IPS-11a (cell line): ENCODE results near the gene RSPO3.
A peak's percentile ranks its signal among the peaks of the same experiment; 100 is the strongest.
"Not testable (repeated sequence)": the region's sequence is repeated elsewhere in the genome, so short reads cannot be mapped to it uniquely, and the experiment has no call there.

Experiments
- H3K4me3 ChIP-seq: one replicate; pipeline ENCODE4 v1.5.1; 2013; ENCODE audit warnings: low read depth, low read length, control low read depth

RSPO3 gene, protein sequence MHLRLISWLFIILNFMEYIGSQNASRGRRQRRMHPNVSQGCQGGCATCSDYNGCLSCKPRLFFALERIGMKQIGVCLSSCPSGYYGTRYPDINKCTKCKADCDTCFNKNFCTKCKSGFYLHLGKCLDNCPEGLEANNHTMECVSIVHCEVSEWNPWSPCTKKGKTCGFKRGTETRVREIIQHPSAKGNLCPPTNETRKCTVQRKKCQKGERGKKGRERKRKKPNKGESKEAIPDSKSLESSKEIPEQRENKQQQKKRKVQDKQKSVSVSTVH

DNA sequence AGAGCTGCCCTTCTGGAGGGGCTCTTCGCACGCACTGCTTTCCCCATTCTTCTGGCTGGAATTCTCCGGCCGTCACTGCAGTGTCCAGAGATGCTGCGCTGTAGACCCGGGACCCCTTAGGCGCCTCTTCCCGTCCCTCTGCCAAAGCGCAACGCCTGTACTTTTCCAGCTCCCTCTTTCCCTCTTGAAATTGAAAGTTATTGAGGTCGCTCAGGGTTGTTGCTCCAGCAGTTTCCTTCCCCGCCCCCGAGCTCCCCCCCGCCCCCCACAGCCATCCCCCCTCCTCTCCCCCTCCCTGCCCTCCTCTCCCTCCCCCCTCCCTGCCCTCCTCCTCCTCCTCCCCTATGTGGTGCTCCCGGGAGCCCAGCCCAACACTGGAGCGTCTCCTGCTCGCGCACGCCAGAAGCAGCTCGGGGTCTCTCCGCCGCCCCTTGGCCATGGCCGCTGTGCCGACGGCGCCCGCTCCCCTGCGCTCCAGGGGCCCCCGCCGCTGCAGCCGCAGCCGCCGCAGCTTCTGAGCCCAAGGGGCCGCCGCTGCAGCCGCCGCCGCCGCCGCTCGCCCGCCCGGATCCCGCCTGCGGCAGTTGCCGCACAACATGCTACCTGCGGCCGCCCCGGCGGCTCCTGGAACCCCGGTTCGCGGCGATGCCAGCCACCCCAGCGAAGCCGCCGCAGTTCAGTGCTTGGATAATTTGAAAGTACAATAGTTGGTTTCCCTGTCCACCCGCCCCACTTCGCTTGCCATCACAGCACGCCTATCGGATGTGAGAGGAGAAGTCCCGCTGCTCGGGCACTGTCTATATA is at the start of gene RSPO3:
RSPO3 (plus strand) TSS at position 374 of the 804 bp plus-strand sequence. CDS start 522 bp downstream, outside the sequence.
- H3K4me3 ChIP-seq: peak within 1 kb of the TSS; percentile 63

GRCh38 chr6:127069659-127070279 is 48.7 kb upstream of the RSPO3 start:
- no peak overlapping the region for H3K4me3 ChIP-seq

DNA sequence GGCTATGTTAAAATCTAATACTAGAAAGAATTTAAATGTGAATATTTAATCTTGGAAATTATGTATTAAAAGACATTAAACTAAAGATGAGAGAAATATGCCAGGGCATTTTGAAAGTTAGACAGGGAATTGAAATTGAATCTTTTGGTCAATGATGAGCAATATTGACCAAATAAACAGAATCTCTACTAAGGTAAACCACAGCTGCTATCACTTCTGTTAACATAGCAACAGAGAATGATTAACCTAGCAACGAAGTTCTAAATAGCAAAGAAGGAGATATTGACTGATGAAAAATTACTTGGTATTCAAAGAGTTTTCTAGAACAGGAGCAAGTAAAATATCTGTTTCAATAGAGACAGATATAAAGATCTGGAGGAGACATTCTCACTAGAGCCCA is 45.2 kb upstream of the RSPO3 start:
- H3K4me3 ChIP-seq: no peak overlapping the region

- no peak overlapping the region for H3K4me3 ChIP-seq
Measured at GRCh38 chr6:127076466-127076865, 42.0 kb upstream of the RSPO3 start.

DNA sequence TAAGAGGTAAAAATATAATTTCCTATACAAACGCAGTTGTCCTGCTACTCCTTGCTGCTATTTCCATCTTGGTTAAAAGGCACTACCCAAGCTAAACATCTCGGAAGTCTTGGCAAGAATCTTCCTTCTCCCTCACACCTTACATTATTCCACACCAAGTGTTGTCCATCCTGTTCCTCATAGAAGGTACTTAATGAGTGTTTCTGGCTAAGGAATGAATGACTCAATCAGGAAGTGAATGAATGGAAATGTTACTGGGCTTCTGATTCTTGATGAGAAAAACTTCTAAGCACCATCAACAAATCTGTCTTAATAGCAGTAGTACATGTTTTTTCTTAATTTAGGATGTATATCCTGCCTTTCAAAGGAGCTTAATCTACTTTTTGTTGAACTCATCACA is 40.6 kb upstream of the RSPO3 start:
- H3K4me3 ChIP-seq: no peak overlapping the region

- no peak overlapping the region for H3K4me3 ChIP-seq
Measured at GRCh38 chr6:127078669-127079068, 39.8 kb upstream of the RSPO3 start.

GRCh38 chr6:127079681-127080080 is 38.8 kb upstream of the RSPO3 start:
- no peak overlapping the region for H3K4me3 ChIP-seq

DNA sequence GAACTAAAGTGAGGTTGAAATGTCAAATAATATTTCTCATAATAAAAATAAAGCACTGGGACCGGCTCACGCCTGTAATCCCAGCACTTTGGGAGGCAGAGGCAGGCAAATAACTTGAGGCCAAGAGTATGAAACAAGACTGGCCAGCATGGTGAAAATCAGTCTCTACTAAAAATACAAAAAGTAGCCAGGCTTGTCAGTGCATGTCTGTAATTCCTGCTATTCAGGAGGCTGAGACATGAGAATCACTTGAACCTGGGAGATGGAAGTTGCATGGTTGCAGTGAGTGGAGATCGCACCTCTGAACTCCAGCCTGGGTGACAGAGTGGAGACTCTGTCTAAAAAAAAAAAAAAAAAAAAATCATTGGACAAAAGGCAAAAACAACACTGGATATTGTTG is 38.4 kb upstream of the RSPO3 start:
- H3K4me3 ChIP-seq: no peak overlapping the region

- H3K4me3 ChIP-seq: no peak overlapping the region
Measured at GRCh38 chr6:127083231-127083962, 35.1 kb upstream of the RSPO3 start.

GRCh38 chr6:127083963-127084310 is 34.5 kb upstream of the RSPO3 start:
- no peak overlapping the region for H3K4me3 ChIP-seq

- no peak overlapping the region for H3K4me3 ChIP-seq
Measured at GRCh38 chr6:127085181-127085580, 33.3 kb upstream of the RSPO3 start.

DNA sequence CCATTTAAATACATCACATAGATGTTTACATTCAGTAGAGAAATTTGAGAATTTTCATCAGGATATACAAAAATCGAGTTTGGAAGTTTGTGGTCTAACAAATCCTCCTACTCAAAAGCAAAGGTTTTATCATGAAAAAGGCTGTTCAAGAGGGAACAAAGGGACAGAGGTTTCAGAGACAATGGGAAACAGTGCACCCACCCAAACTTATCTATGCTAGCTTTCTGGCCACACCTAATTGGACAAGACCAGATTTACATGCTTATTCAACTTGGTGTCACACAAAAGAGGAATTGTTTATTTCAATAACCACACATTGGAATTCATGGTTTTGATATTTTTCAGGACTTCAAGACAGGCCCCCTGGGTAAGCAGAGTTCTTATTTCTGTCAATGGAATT is 28.4 kb upstream of the RSPO3 start:
- H3K4me3 ChIP-seq: no peak overlapping the region

DNA sequence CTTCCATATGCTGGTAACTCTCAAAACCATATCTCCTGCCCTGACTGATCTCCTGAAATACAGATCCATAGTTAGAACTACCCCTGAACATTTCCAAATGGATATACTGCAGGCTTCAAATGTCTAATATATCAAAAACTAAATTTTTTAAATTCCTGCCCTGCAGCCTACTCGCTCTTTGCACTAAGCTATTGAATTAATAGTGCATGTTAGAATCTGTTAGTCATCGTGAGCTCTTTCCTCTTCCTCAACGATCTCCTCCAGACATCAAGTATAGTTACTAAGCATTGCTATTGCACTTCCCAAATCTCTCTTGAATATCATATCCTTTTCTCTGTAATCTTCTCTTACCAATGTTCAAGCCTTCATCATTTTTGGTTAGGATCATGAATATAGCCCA is 26.0 kb upstream of the RSPO3 start:
- H3K4me3 ChIP-seq: no peak overlapping the region

DNA sequence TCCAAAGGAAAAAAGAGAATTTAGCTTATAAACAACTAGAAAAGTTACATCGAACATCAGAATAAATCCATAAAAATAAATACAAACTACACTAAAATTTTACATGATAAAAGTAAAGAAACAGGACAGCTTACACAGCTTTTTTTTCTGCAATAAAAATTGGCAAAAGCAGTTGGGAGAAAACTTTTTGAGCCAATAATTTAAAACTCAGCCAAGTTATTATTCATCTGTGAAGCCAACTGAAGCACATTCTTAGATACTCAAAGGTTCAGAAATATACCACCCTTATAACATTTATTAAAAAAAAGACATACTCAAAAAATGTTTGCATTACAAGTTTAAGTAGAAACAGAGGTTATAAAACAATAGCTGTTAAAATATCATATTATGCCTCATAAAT is 23.7 kb upstream of the RSPO3 start:
- H3K4me3 ChIP-seq: no peak overlapping the region

GRCh38 chr6:127096167-127096566 is 22.3 kb upstream of the RSPO3 start:
- no peak overlapping the region for H3K4me3 ChIP-seq

- H3K4me3 ChIP-seq: not testable (repeated sequence)
Measured at GRCh38 chr6:127097442-127097841, 21.0 kb upstream of the RSPO3 start.

GRCh38 chr6:127100510-127101140 is 17.8 kb upstream of the RSPO3 start:
- no peak overlapping the region for H3K4me3 ChIP-seq

DNA sequence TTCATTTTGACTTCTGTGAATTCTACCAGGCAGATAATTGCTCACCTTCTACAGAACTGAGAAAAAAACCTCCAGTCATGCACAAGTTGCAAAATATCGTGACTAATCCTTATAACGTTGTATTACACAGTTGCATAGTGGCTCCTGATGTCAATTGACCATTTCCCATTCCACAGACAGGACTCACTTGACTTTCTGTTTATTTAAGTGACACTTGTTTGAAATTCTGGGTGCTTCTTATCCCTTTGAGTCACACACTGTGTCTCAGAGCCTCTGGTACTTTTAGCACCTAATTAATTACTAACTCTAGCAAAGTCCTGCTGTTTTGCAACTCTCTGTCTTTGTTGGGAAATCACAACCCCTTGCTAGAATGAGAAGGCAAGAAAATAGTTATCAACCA is 16.2 kb upstream of the RSPO3 start:
- no peak overlapping the region for H3K4me3 ChIP-seq

DNA sequence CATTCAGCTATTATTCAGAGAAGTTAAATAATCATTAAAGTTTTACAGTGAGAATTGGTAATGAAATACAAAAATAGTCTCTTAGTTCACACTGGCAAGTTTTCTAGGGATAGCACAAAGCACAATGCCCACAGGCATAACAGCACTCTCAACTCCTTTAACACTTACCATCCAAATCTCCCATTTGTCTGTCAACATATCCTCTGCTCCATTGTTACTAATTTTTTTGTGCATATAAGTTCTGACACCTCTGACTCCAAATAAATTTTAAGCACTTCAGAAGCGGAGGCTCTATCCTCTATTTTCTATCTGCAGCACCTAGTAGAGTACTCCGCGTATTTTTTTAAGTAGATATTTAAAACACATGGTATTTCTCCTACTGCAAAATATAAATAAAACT is 15.6 kb upstream of the RSPO3 start:
- H3K4me3 ChIP-seq: no peak overlapping the region

- H3K4me3 ChIP-seq: no peak overlapping the region
Measured at GRCh38 chr6:127103482-127103881, 15.0 kb upstream of the RSPO3 start.

- no peak overlapping the region for H3K4me3 ChIP-seq
Measured at GRCh38 chr6:127107916-127108315, 10.6 kb upstream of the RSPO3 start.
